ENCODE results near the gene LMAN1L. TPM values are rescaled to one million over a fixed set of nuclear protein-coding genes. Genes with fewer than 3 reads are reported as not detected.

Gene LMAN1L
- polyA plus RNA-seq, 3 donors: 0.08 TPM; not detected in 2

DNA sequence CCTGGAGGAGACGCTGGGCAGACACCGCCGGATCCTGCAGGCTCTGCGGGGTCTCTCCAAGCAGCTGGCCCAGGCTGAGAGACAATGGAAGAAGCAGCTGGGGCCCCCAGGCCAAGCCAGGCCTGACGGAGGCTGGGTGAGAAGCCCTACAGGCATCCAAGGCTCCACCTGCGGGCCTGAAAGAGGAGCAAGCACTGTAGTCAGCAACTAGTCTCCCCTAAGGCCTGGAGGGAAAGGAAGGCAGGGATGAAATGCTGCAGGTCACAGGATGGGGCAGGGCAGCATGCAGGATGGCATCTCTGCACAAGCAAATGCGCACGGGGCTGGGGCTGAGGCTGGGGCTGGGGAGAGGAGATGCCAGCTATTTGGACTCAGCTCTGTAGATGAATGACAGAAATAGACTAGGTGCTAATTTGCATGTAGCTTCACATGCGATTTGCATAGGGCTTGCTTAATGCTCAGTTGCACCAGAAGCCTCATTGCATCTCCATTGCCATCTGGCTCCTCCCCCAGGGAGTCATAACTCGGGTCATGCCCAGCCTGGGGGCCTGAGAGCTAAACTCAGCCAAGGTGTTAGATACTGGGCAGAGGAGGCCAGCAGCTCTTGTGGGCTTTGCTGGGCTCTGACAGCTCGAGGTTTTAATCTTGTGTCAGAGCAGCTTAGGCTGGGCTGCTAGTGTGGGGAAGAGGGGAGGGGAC is 8.6 kb downstream of the LMAN1L start:
- Mint-ChIP-seq H3K27me3 (ENCODE audit: low read depth in 3 of 3) (peaks cover 7 to 22% (median 21%) of the 10 kb centered on the region in 3 donors), H3K4me3 (no peak overlapping the region), H3K9me3 (no peaks in the 10 kb centered on the region), H3K36me3 (no peaks in the 10 kb centered on the region), H3K27ac (peak overlapping the region in 2 of 7 donors; percentile 54 to 75), H3K4me1 (peaks cover 17% of the 10 kb centered on the region)
- Histone ChIP-seq H3K4me3 (replicated peaks in 1 of 3; ENCODE audit: low read depth in 2 of 3, low read length in 3 of 3) (no peak overlapping the region), H3K27ac (ENCODE audit: low read depth in 1 of 2, low read length in 2 of 2) (no peak overlapping the region), H3K9me3 (replicated peaks in 1 of 2; ENCODE audit: control insufficient read depth in 1 of 2, insufficient read depth in 1 of 2, low read length in 2 of 2) (no peaks in the 10 kb centered on the region), H4K20me1 (ENCODE audit: insufficient read depth, low read length) (no peaks in the 10 kb centered on the region), H3K36me3 (replicated peaks in 1 of 2; ENCODE audit: control insufficient read depth in 1 of 2, insufficient read depth in 2 of 2, low read length in 2 of 2) (no peaks in the 10 kb centered on the region), H3K27me3 (ENCODE audit: control insufficient read depth in 2 of 2, insufficient read depth in 2 of 2, low read length in 2 of 2) (peaks cover 0 to 8% of the 10 kb centered on the region in 2 donors), H3K79me2 (ENCODE audit: insufficient read depth, low read length) (no peaks in the 10 kb centered on the region), H3K4me1 (ENCODE audit: control insufficient read depth in 1 of 2, insufficient read depth in 2 of 2, low read length in 2 of 2) (peaks cover 5 to 22% of the 10 kb centered on the region in 2 donors), H3K4me2 (replicated peaks; ENCODE audit: extremely low read depth, low read length, poor library complexity, severe bottlenecking) (no peak overlapping the region), H3K9ac (ENCODE audit: insufficient read depth, low read length, poor library complexity, severe bottlenecking) (no peak overlapping the region), H2AFZ (ENCODE audit: insufficient read depth, low read depth, low read length, poor library complexity, severe bottlenecking) (no peak overlapping the region)
- TF ChIP-seq, protein P1, sequence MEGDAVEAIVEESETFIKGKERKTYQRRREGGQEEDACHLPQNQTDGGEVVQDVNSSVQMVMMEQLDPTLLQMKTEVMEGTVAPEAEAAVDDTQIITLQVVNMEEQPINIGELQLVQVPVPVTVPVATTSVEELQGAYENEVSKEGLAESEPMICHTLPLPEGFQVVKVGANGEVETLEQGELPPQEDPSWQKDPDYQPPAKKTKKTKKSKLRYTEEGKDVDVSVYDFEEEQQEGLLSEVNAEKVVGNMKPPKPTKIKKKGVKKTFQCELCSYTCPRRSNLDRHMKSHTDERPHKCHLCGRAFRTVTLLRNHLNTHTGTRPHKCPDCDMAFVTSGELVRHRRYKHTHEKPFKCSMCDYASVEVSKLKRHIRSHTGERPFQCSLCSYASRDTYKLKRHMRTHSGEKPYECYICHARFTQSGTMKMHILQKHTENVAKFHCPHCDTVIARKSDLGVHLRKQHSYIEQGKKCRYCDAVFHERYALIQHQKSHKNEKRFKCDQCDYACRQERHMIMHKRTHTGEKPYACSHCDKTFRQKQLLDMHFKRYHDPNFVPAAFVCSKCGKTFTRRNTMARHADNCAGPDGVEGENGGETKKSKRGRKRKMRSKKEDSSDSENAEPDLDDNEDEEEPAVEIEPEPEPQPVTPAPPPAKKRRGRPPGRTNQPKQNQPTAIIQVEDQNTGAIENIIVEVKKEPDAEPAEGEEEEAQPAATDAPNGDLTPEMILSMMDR (IDR thresholded peaks at IDR 0.05): no peak
- peak; percentile 57 to 76 (median 63) for DNase-seq
- intact Hi-C loops (cut with micrococcal nuclease): no loop called here
- 94% methylated on average over 6 of the region's 11 CpGs for WGBS (ENCODE audit: insufficient coverage)

DNA sequence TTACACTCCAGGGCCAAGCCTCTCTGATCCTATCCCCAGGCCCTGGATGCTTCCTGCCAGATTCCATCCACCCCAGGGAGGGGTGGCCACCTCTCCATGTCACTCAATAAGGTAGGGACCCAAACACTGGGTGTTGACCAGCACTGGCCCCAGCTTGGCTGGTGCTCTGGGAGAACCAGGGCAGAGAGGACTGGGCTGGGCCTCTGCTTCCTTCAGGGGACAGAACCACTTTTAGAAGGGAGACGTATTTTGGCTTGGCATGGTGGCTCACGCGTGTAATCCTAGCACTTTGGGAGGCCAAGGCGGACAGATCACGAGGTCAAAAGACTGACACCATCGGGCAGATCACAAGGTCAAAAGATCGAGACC is 9.1 kb downstream of the LMAN1L start:
- Mint-ChIP-seq H3K9me3 (peaks cover 0 to 2% (median 0%) of the 10 kb centered on the region in 7 donors), H3K36me3 (no peaks in the 10 kb centered on the region), H3K27ac (peak overlapping the region in 1 of 7 donors; percentile 67), H3K27me3 (ENCODE audit: low read depth in 3 of 3) (peaks cover 10 to 25% (median 25%) of the 10 kb centered on the region in 3 donors), H3K4me3 (no peak overlapping the region), H3K4me1 (peaks cover 17% of the 10 kb centered on the region)
- 98% methylated on average over 5 of the region's 7 CpGs for WGBS (ENCODE audit: insufficient coverage)
- no peak for DNase-seq
- H3K36me3 ChIP-seq (replicated peaks in 1 of 2; ENCODE audit: control insufficient read depth in 1 of 2, insufficient read depth in 2 of 2, low read length in 2 of 2): no peaks in the 10 kb centered on the region
- no peak overlapping the region for H3K9ac ChIP-seq (ENCODE audit: insufficient read depth, low read length, poor library complexity, severe bottlenecking)
- H3K79me2 ChIP-seq (ENCODE audit: insufficient read depth, low read length): no peaks in the 10 kb centered on the region
- H2AFZ ChIP-seq (ENCODE audit: insufficient read depth, low read depth, low read length, poor library complexity, severe bottlenecking): no peak overlapping the region
- no peak overlapping the region for H3K27ac ChIP-seq (ENCODE audit: low read depth in 1 of 2, low read length in 2 of 2)
- intact Hi-C loops (cut with micrococcal nuclease): no loop called here
- no peaks in the 10 kb centered on the region for H3K9me3 ChIP-seq (replicated peaks in 1 of 2; ENCODE audit: control insufficient read depth in 1 of 2, insufficient read depth in 1 of 2, low read length in 2 of 2)
- TF ChIP-seq, protein P1 (IDR thresholded peaks at IDR 0.05): no peak
- peaks cover 0 to 13% of the 10 kb centered on the region in 2 donors for H3K27me3 ChIP-seq (ENCODE audit: control insufficient read depth in 2 of 2, insufficient read depth in 2 of 2, low read length in 2 of 2)
- no peaks in the 10 kb centered on the region for H4K20me1 ChIP-seq (ENCODE audit: insufficient read depth, low read length)
- H3K4me3 ChIP-seq (replicated peaks in 1 of 3; ENCODE audit: low read depth in 2 of 3, low read length in 3 of 3): no peak overlapping the region
- peaks cover 5 to 22% of the 10 kb centered on the region in 2 donors for H3K4me1 ChIP-seq (ENCODE audit: control insufficient read depth in 1 of 2, insufficient read depth in 2 of 2, low read length in 2 of 2)
- H3K4me2 ChIP-seq (replicated peaks; ENCODE audit: extremely low read depth, low read length, poor library complexity, severe bottlenecking): no peak overlapping the region

Data from CD14-positive monocyte (primary cell).